Fibroblast of lung (primary cell): ENCODE measurements around the gene ADAP1. TPM values are rescaled to one million over a fixed set of nuclear protein-coding genes. Genes with fewer than 3 reads are reported as not detected.
A peak's percentile ranks its signal among the peaks of the same experiment; 100 is the strongest.

ENCODE experiments used
- DNase-seq, 2 donors: peaks; one replicate each; pipeline versions ENCODE4 v3.0.0 to v3.0.0-alpha.2; 2010; ENCODE audit warnings: low read depth in 2 of 2
- H2AFZ ChIP-seq: 2 replicates; pipeline ENCODE4 v1.5.1; 2012; ENCODE audit warnings: low read length, control low read depth, inconsistent platforms
- H3K27ac ChIP-seq: 2 replicates; pipeline ENCODE4 v1.5.1; 2011; ENCODE audit warnings: low read length, control low read depth; ENCODE audit not compliant: insufficient read depth
- H3K27me3 ChIP-seq: 2 replicates; pipeline ENCODE4 v1.5.1; 2011; ENCODE audit warnings: mild to moderate bottlenecking, low read length; ENCODE audit not compliant: control insufficient read depth, insufficient read depth
- H3K36me3 ChIP-seq: 2 replicates; pipeline ENCODE4 v1.5.1; 2011; ENCODE audit warnings: low read length; ENCODE audit not compliant: control insufficient read depth, insufficient read depth
- H3K4me1 ChIP-seq: 2 replicates; pipeline ENCODE4 v1.5.1; 2011; ENCODE audit warnings: low read length; ENCODE audit not compliant: control insufficient read depth, insufficient read depth; ENCODE audit errors: extremely low read depth
- H3K4me2 ChIP-seq: 2 replicates; pipeline ENCODE4 v1.5.1; 2011; ENCODE audit warnings: low read length, control low read depth; ENCODE audit not compliant: insufficient read depth; ENCODE audit errors: extremely low read depth
- H3K4me3 ChIP-seq, 4 experiments: fragments of 200-600 bp in 1 of 4; sonication (generic) in 1 of 4; replicated peaks in 1 of 4; 2 replicates each; pipeline ENCODE4 v1.5.1; 2011 to 2016; ENCODE audit warnings: low read length in 4 of 4, low read depth in 3 of 4, mild to moderate bottlenecking in 3 of 4, control low read depth in 2 of 4, inconsistent platforms in 1 of 4, mixed read lengths in 1 of 4; ENCODE audit not compliant: insufficient read depth in 1 of 4; ENCODE audit errors: control extremely low read depth in 1 of 4
- H3K79me2 ChIP-seq: 2 replicates; pipeline ENCODE4 v1.5.1; 2012; ENCODE audit warnings: mild to moderate bottlenecking, low read length, inconsistent platforms; ENCODE audit not compliant: control insufficient read depth, insufficient read depth
- H3K9ac ChIP-seq: 2 replicates; pipeline ENCODE4 v1.5.1; 2011; ENCODE audit warnings: mild to moderate bottlenecking, low read length, control low read depth; ENCODE audit not compliant: insufficient read depth
- H3K9me3 ChIP-seq: 2 replicates; pipeline ENCODE4 v1.5.1; 2012; ENCODE audit warnings: low read depth, low read length; ENCODE audit not compliant: control insufficient read depth, insufficient read depth
- H4K20me1 ChIP-seq: 2 replicates; pipeline ENCODE4 v1.5.1; 2011; ENCODE audit warnings: low read length; ENCODE audit not compliant: control insufficient read depth, insufficient read depth; ENCODE audit errors: extremely low read depth
- EZH2 ChIP-seq: IDR thresholded peaks from 2 replicates; pipeline ENCODE4 v1.5.1; 2012; ENCODE audit warnings: low read length, control low read depth, mild to moderate bottlenecking; ENCODE audit errors: missing control alignments
- polyA plus RNA-seq, 2 donors: library from polyadenylated mRNA; depleted of rRNA in 1 of 2; stranded (reverse) in 1 of 2; unstranded in 1 of 2; fragments of >200 nt; gene quantifications; 2 replicates each; pipeline ENCODE4 v1.2.1, GENCODE V29; 2011 to 2012; ENCODE audit warnings: missing spikeins in 1 of 2
- total RNA-seq: library from RNA; depleted of rRNA; stranded (reverse); fragments of >200 nt; gene quantifications from 2 replicates; pipeline ENCODE4 v1.2.1, GENCODE V29; 2014
- TF ChIP-seq, protein P1 (sequence below), 2 donors: IDR thresholded peaks in 1 of 2; conservative IDR thresholded peaks in 1 of 2; 1 replicate in 1 of 2; 2 replicates in 1 of 2; pipeline ENCODE4 v1.5.1; 2011 to 2012; ENCODE audit warnings: low read length in 2 of 2, control low read depth in 1 of 2, inconsistent platforms in 1 of 2, low read depth in 1 of 2, mild to moderate bottlenecking in 1 of 2

The ADAP1 gene
- total and polyA plus RNA-seq, 2 donors (not counting 1 experiment from before 2014, with no cell fraction given): 1.1 to 2.3 TPM

DNA sequence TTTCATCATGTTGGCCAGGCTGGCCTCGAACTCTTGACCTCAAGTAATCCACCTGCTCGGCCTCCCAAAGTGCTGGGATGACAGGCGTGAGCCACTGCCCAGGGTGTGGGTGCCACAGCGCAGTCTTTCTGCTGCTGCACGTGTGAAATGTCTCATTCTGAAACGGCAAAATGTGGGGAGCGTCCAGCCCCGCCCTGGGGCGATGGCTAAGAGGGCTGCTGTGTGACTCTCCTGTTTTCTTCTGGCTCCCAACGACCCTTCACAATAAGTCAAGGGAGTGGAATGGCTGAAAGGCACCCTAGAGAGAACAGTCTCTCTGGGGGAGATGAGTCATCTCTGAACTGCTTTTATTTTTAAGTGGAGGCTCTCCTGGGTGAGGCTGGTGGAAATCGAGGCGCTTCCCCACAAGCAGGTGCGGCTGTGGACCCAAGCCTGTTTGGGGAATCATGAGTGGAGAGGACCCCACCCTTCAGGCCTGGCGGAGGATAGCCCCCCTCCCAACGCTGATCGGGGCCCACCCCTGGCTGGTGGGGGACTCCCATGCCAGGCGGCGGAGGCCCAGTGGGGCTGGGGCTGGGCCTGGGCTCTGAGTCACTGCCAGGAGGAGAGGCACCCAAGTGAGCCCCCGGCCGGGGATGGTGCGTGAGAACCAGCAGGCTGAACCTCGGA, 18.0 kb downstream of the ADAP1 start:
- H3K9ac ChIP-seq: no peak overlapping the region
- no peaks in the 10 kb centered on the region for H3K36me3 ChIP-seq
- H3K4me2 ChIP-seq: no peak overlapping the region
- no peaks in the 10 kb centered on the region for H3K27me3 ChIP-seq
- H3K4me3 ChIP-seq: no peak overlapping the region
- DNase-seq: peak; percentile 13 to 48
- no peaks in the 10 kb centered on the region for H3K4me1 ChIP-seq
- H3K79me2 ChIP-seq: no peaks in the 10 kb centered on the region
- H4K20me1 ChIP-seq: no peaks in the 10 kb centered on the region
- no peak overlapping the region for H2AFZ ChIP-seq
- TF ChIP-seq EZH2: no peak
- TF ChIP-seq, protein P1, sequence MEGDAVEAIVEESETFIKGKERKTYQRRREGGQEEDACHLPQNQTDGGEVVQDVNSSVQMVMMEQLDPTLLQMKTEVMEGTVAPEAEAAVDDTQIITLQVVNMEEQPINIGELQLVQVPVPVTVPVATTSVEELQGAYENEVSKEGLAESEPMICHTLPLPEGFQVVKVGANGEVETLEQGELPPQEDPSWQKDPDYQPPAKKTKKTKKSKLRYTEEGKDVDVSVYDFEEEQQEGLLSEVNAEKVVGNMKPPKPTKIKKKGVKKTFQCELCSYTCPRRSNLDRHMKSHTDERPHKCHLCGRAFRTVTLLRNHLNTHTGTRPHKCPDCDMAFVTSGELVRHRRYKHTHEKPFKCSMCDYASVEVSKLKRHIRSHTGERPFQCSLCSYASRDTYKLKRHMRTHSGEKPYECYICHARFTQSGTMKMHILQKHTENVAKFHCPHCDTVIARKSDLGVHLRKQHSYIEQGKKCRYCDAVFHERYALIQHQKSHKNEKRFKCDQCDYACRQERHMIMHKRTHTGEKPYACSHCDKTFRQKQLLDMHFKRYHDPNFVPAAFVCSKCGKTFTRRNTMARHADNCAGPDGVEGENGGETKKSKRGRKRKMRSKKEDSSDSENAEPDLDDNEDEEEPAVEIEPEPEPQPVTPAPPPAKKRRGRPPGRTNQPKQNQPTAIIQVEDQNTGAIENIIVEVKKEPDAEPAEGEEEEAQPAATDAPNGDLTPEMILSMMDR (conservative IDR thresholded peaks at IDR 0.05 in 1 of 2, IDR thresholded peaks at IDR 0.05 in 1 of 2; ENCODE audit: low read depth in 1 of 2, low read length in 2 of 2): no peak
- H3K27ac ChIP-seq: no peak overlapping the region
- H3K9me3 ChIP-seq: no peaks in the 10 kb centered on the region

GRCh38 chr7:935874-936385, 18.6 kb downstream of the ADAP1 start:
- no peaks in the 10 kb centered on the region for H3K9me3 ChIP-seq
- no peak for TF ChIP-seq EZH2
- TF ChIP-seq, protein P1 (conservative IDR thresholded peaks at IDR 0.05 in 1 of 2, IDR thresholded peaks at IDR 0.05 in 1 of 2; ENCODE audit: low read depth in 1 of 2, low read length in 2 of 2): no peak
- H3K27me3 ChIP-seq: no peaks in the 10 kb centered on the region
- H3K36me3 ChIP-seq: no peaks in the 10 kb centered on the region
- H3K4me2 ChIP-seq: no peak overlapping the region
- H3K4me1 ChIP-seq: no peaks in the 10 kb centered on the region
- no peak for DNase-seq
- no peaks in the 10 kb centered on the region for H3K79me2 ChIP-seq
- no peaks in the 10 kb centered on the region for H4K20me1 ChIP-seq
- H2AFZ ChIP-seq: no peak overlapping the region
- no peak overlapping the region for H3K9ac ChIP-seq
- no peak overlapping the region for H3K27ac ChIP-seq
- no peak overlapping the region for H3K4me3 ChIP-seq

GRCh38 chr7:935164-935873, 19.2 kb downstream of the ADAP1 start:
- Histone ChIP-seq H3K4me1 (no peaks in the 10 kb centered on the region), H3K9me3 (no peaks in the 10 kb centered on the region), H3K4me2 (no peak overlapping the region), H3K36me3 (no peaks in the 10 kb centered on the region), H3K27ac (no peak overlapping the region), H3K4me3 (no peak overlapping the region), H2AFZ (no peak overlapping the region), H3K79me2 (no peaks in the 10 kb centered on the region), H3K9ac (no peak overlapping the region), H3K27me3 (no peaks in the 10 kb centered on the region), H4K20me1 (no peaks in the 10 kb centered on the region)
- TF ChIP-seq EZH2: no peak
- TF ChIP-seq, protein P1 (conservative IDR thresholded peaks at IDR 0.05 in 1 of 2, IDR thresholded peaks at IDR 0.05 in 1 of 2; ENCODE audit: low read depth in 1 of 2, low read length in 2 of 2): no peak
- DNase-seq: no peak
